Fibroblast of skin of right biceps (primary cell): ENCODE results near the gene IGSF21.

Experiments used
- DNase-seq: peaks from one replicate; pipeline ENCODE4 v3.0.0-alpha.2; 2013

The IGSF21 gene

DNA sequence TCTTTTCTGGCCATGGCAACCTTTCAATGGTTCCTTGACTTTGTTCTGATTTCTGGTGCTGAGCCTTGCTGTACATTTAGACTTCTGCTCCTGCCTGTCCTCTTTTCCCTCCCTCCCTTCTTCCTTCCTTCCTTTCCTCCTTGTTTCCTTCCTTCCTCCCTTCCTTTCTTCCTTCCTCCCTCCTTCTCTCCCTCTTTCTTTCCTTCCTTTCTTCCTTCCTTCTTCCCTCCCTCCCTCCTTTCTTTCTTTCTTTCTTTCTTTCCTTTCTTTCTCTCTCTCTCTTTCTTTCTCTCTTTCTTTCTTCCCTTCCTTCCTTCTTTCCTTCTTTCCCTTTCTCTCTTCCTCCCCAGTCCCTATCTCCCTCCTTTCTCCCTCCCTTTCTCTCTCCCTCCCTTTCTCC, 10.4 kb upstream of the IGSF21 start:
- DNase-seq = no peak

DNA sequence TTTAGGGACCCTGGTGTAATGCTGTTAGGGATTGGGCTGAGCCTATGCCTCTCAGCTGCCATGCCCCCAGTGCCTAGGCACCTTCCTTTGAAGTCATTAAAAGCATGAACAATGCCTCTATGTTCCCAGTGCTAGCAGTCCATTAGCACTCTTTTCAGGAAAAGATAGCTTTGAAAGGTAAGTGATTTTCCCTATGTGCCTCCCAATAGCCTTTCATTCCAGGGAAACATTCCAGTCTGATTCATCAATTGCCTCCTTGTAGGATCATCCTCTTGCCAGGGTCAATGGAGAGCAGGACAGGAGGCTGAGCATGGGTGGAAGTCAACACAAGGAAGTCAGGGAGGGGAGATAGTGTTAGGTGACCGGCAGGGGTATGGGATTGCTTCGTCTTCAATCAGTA, 8.6 kb upstream of the IGSF21 start:
- DNase-seq = no peak

DNA sequence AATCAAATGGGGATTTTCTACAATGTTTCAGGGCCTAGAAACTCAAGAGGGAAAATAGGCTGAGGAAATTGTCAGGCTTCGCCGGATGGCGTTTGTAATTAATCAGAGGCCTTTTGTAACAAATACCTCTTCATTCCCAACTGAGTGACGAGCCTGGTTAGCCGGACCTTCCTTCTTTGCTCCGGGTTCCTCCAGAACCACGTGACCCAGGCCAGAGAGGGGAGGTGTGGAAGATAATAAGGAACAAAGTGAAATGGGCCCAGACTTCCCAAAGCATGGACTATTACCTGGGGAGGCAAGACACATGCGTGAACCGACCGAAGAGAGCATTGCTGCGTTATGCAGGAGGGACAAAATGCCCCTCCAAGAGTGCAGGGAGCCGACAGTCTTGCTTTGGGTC, 7.5 kb upstream of the IGSF21 start:
- DNase-seq = no peak

DNA sequence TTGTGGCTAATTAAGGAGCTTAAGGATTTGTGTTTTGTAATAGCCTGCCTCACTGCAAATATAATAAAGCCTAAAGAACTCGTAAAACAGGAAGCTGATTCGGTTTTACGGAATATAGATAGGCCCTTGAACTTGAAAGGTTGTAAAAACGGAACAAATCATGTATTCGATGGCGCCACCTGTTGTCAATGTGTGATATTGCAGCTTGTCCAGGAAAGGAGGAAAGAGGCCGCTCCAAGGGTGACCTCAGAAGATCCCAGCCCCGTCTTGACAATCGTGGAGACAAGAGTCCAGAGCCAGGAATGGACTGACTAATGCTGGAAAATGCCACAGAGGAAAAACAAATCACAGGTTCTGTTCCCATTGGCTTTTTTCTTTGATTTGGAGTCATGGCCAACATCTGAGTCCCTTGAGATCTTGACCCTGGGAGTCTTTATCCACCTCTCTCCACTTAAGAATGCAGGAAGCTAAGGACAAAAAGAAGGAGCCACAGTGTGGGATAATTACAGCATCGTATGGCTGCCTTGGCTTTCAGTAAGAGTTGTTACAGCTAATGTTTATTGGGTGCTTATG, 7.0 kb upstream of the IGSF21 start:
- DNase-seq = peak; percentile 59

DNA sequence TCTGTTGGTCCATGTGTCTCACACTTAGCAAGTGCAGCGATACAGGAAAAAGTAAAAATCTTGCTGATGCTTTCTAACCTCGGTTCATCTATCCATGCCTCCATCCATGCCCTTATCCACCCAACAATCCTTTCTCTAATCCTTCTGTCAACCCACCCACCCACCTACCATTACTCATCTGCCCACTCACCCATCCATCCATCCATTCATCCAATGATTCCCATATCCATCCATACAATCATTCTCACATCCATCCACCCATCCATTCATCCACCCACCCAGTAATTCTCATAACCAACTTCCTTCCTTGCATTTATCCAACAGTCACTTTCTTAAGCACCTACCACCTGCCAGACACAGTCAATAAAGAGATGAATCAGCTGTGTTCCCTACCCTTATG, 6.1 kb upstream of the IGSF21 start:
- no peak for DNase-seq

DNA sequence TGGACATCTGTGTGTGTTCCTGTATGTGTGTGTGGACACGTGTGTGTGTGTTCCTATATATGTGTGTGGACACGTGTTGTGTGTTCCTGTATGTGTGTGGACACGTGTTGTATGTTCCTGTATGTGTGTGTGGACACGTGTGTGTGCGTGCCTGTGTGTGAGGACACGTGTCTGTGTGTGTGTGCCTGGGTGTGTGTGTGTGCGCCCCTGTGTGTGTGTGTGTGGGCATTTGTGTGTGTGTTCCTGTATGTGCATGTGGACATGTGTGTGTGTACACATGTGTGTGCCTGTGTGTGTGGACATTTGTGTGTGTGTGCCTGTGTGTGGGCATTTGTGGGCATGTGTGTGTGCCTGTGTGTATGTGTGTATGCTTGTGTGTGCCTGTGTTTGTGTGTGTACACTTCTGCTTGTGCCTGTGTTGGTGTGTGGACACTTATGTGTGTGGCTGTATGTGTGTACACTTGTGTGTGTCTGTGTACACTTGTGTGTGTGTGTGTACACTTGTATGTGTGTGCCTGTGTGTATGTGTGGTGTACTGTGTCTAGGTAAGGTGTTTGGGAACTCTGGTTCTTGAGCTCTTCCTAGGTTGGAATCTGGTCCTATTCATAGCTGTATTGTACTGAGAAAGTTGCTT, 3.7 kb upstream of the IGSF21 start:
- DNase-seq = no peak

DNA sequence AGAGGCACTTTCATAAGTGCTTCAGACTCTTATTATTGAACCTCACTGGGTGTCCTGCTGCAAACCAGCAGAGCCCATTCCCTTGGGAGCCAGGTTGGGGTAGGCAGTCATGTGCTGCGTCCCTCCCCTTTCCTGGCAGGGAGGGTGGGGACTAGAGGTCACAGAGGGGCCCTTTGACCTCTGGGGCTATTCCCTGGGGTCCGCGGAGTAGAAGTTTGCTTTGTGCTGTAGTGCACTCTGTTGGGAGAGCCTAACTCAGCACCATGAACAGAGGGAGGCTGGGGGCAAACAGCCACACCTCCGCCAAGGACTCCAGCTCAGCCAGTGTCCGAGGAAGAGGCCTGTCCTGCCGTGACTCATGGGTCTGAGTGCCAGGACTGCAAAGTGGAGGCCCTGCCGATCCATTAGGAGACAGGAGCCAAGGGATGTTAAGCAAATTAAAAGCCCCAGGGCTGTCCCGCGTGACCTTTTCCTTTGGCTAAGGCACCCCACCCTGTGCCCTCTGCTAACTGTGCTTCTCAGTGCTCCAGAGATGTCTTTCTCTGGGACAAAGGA, 3.0 kb upstream of the IGSF21 start:
- DNase-seq = no peak

DNA sequence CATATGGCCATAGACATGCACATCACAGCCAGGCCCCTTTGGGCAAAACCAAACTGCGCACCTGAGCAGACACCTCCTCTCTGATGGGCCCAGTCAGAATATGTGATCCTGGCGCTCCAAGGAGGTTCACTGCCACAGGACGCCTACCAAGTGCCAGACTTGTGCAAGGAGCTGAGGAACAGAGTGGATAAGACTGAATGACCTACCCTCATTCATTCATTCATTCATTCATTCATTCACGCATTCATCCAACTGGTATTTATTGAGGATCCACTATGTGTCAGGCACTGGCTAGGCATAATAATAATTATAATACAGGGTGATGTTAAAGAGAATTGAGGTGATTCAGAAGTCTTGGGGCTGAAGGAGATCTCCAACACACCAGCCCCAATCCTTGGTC, 2.4 kb upstream of the IGSF21 start:
- DNase-seq = no peak

DNA sequence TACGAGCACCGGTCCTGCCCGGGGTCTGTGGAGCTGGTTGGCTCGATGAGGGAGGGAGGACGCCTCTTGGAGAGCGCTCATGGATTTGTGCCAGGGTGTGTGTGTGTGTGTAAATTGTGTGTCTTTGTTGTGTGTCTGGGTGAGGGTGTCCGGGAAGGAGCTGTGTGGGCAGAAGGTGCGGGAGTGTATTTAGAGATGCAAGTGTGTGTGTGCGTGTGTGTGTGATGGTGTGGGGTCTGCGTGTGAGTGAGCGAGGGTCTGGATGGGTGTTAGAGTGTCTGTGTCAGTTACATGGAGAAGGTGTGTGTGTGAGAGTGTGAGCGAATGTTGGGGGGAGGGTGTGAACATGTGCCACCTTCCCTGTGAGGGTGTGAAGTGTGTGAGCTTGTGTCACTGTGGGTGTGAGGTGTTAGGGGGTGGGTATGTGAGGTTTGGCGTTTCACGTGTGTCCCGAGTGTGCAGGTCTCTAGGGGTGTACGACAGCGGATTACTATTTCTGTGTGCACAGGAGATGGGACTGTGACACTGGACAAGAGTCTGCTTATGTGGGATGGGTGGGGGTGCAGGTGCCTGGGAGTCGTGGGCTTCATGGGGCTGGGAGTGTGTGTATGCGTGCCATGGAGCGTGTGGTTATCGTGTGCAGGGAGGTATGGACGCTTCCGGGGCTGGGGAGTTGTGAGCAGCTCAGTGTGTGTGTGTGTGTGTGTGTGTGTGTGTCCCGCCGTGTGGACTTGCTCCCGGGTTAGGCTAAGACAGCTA, 880 bp downstream of the IGSF21 start:
- DNase-seq = no peak

DNA sequence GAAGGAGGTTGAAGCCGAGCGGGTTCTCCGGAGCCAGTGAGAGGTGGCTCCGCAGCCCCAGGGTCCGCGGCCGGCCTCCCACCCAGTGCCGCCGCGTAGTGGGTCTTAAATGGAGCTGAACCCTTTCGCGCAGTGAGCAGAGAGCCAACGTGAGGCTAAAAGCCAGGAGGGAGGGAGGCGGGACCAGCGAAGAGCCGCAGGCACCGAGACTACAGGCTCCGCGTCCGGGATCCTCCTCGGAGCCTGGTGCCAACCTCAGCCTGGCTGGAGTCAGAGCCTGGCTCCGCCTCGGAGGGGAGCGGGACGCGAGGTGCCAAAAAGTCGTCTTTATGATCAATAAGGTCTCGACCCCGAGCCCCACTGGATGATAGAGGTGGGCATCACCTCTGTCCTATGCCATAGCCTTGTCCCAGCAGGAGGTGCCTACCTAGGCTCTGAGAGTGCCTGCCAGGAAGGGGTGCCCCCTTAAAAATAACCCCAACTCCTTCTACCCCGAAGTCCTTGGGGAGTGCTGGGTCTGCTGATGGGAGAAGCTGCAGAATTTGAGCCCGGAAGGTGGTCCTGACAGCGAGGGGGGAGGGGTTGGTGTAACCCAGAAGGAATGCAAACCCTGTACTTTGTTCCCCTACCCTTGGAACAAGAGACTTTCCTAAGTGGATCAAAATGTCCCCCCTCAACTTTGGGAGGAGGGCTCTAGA, 1.6 kb downstream of the IGSF21 start:
- DNase-seq = no peak

DNA sequence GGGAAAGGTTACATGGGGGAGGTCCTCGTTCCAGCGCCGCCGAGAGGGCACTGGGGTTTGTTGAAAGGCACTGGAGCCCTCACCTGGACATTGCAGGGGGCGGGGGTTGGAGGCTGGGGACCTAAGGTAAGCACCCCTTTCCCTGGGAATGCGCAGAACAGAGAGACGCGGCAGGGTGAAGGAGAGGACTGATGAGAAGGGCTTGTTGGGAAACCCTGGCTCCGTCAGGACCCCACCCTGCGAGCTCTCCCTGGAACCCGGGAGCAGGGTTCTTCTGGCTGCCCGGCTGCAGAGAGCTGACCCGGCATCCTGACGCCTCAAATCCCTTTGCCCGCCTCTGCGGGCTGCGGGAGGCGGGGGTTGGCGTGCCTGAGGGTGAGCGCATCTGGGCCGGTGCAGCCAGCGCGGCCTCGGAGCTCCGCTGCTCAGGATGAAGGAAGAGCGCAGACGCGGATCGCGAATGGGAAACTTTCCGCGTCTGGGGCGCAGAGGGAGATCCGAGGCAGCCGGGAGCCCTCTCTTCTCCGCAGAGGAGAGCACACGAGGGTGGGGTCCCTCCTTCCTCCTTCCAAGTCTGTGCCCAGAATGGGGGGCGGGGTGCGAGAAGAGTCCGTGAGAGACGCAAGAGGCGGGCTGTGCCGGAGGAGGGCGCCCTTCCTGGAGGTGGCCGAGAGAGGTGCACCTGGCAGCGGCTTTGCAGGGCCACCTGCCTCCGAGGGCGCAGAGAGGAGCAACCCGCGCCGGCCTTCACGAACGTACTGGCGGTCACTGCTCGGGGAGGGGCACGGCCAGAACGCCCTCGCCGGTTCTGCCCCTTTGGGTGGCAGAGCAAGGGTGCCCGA, 2.4 kb downstream of the IGSF21 start:
- DNase-seq = no peak

DNA sequence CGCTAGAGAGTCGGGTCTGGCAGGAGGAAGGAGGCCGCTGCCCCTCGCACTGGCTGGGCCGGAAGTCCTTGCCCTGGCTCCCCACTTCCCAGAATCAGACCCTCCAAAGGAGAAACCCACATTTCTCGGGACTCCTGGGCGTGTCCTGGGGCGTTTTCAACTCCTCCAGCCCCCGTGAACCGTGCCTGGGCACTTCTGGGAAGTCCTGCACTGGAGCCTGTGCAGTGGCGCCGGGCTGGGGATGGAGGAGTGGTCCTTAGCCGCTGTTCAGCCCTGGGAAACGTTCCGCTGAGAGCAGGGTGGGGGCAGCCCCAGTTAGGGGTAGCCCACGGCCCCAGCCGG, 3.0 kb downstream of the IGSF21 start:
- DNase-seq = no peak

DNA sequence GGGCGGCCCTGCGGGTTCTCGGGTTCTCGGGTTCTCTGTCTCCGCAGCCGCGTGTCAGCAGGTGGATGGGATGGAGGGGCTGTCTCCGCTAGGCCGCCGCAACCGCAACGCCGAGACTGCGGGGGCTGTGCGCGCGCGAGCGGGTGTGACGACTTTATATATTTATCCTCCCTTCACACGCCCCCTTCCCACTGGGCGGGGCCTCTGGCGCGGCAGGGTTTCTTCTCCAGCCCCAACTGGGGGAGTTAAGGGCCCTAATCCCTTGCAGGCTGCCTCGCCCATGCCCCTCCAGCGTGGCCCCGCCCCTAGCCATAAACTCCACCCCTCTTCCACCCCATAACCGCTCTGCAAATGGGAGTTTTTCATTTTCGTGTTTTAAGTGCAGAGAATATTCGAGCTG, 3.4 kb downstream of the IGSF21 start:
- DNase-seq = no peak

DNA sequence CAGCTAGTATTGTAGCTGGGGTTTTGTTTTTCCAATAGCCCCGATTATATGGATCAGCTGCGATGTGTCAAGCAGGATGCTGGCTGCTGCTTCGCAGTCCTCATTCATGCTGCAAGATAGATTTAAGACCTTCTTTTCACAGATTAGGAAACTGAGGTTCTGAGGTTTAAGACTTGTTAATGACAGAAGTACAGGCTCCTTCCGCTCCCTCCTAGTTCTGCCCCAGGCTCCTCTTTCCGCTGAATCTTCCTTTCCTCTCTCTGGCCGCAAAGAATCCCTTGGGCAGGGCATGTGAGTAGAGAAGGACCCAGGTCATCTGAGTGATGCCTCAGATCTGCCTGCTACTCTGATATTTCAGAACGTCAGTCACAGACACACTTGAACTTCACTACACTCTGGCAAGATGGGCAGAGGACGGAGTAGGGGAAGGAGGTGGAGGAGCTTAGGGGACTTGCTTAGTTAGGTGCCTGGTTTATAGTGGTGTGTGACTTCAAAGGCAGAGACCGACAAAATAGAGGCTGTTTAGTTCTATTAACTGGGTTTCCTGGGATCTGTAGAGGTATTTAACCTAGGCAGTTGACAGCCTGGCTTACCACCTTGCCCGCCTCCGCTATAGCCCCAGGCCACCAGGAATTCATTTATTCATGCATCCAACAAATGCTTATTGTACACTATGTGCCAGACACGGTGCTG, 4.2 kb downstream of the IGSF21 start:
- no peak for DNase-seq

DNA sequence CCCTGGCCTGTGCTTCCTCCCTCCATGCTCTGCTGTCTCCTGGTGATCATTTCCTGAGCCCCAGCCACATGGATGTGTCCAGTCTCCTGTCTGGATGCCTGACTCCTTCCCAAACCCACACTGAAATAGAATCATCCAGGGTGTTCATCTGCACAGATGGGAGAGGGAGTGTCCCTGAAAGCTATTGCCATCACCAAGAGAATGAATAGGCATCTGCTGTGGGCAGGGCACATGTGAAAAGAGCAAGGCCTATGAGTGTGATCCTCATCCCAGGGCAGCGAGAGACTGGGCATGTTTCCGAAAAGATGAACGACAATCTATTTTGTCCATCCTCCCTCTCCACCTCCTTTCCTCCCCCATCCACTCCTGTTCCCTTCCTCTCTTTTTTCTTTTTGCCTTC, 5.0 kb downstream of the IGSF21 start:
- no peak for DNase-seq

DNA sequence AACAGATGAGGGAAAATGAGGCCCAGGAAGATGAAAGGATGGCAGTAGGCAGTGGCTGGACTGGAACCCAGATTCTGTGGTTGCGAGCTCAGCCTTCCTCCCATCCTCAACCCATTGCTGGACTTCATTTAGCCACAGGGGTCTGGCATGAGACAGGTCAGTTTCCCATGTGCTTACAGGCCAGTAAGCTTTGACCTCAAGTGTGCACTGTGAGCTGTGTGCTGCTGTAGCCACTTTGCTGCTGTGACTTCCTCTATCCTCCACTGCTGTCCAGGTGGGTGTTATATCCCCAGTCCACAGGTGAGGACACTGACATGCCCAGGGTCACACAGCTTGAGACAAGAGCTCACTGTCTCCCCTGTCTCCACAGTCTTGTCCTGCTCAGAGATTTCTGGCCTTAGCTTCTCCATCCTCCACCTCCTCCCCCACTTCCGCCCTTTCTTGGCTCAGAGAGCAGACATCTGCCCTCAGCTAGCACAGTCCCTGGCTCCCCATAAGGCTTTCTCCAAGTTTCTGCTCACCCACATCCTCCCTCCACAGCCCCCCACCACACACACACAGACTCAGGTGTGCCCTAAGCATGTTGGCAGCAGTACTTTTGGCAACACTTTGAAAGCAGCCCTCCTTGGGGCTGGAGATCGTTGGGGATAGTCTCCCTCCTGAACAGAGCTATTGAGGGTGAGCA, 7.3 kb downstream of the IGSF21 start:
- DNase-seq = no peak

DNA sequence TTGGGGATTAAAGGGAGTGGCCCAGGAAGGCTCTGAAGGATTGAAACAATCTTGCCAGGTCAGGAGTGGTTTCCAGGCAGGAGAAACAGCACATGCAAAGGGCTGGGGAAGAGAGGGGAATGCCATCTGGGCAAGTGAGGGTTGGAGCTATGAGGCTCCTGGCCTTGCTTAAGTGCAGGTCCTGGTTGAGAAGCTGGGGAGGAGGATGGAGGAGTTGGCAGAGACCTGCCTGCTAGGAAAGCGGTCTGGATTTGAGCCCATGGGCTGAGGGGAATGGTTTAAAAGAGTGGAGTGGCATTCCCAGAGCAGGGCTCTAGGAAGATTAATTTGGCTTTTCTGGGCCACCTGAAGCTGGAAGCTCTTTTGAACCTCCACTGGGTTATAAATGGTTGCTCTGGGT, 9.2 kb downstream of the IGSF21 start:
- no peak for DNase-seq

DNA sequence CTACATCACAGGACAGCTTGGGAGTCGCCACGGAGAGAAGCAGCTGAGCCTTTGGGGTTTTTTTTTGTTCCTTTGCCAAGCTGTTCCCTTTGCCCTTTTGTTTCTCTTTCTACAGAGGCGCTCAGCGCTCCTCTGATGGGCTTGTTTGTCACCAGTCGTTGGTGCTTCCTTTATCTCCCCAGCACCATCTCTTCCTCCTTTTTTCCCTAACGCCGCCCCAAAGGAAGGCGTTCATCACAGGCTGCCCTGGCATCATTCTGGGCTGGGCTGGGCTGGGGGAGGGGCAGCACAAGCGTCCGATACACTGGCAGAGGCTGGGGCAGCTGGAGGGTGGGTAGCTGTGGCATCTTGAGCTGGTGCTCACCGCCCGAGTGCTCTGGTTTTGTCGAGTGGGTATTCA, 10.5 kb downstream of the IGSF21 start:
- DNase-seq = no peak

DNA sequence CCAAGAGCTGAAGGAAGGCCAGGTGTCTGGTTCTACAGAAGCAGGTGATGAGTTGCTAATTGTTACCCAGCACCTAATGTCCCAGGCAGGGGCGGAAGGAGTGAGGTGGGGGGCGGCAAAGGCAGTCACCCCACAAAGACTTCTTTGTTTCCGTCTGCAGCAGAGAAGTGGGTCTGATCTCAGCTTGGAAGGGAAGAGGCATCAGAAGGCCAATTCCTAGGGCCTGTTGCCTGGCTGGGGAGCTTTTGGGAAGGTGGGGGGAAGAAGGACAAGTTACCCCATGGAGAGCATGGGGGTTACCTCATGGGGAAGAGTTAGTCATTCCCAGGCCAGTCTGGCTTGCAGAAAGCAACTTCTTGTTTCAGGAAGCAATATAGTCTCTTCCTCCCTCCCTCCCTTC, 10.9 kb downstream of the IGSF21 start:
- no peak for DNase-seq

DNA sequence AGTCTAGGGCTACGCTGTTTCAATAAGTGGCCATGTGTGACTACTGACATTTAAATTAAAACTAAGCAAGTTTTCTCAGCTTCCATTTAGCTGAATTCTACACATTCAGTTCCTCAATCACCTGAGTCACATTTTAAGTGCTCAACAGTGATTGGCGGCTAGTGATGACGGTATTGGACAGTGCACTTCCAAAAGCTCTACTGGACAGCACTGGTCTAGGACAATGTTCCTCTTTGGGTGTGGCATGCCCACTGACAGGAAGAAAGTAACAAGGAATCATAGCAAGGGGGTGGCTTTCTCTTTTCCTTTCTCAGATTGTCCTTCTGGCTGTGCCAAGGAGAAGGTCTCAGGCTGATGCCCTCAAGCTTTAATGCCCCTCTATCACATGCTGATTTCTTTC, 11.7 kb downstream of the IGSF21 start:
- no peak for DNase-seq

DNA sequence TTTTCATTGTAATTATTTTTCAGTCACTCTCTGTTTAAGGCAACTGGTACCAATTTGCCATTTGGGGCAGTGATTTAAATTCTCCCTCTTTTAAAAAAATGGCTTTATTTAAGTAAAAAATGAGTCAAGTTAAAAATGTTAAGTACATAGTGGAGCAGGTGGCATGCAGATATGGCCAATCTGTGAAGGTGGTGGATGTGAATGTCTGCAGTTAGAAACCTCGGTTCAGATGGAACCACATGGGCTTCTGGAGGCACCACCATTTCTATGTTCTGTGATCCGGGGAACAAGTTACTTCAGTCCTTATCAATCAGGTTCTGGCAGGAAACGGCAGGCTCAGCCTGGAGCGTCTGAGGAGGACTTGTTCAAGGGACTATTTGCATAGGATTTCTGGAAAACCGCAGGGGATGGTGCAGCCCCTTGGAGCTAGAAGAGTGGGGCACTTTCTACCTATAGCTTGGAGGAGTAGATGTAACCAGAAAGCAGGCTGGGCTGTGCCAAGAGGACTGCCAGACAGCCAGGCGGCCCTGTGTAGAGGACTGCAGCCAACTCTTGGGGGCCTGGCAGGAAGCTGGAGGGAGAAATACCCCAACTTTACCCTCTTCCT, 12.3 kb downstream of the IGSF21 start:
- DNase-seq = no peak
